Endodermal cell (in vitro differentiated cells): ENCODE results near the gene NLRP5. TPM values are rescaled to one million over a fixed set of nuclear protein-coding genes. Genes with fewer than 3 reads are reported as not detected.

Experiments used
- DNase-seq: peaks from one replicate; pipeline ENCODE4 v3.0.0-alpha.2; 2017
- H3K27ac ChIP-seq: 2 replicates; pipeline ENCODE4 v1.5.1; 2013; ENCODE audit warnings: mild to moderate bottlenecking, low read depth, low read length, moderate library complexity
- H3K27me3 ChIP-seq: 2 replicates; pipeline ENCODE4 v1.6.1; 2013; ENCODE audit warnings: mild to moderate bottlenecking, low read length, moderate library complexity; ENCODE audit not compliant: insufficient read depth, control insufficient read depth, poor library complexity, severe bottlenecking
- H3K36me3 ChIP-seq: 2 replicates; pipeline ENCODE4 v1.7.0; 2013; ENCODE audit warnings: mild to moderate bottlenecking, low read length, moderate library complexity; ENCODE audit not compliant: control insufficient read depth, insufficient read depth
- H3K4me1 ChIP-seq: one replicate; pipeline ENCODE4 v1.7.0; 2013; ENCODE audit warnings: low read length; ENCODE audit not compliant: control insufficient read depth, insufficient read depth
- H3K4me3 ChIP-seq: 2 replicates; pipeline ENCODE4 v1.5.1; 2013; ENCODE audit warnings: mild to moderate bottlenecking, low read length, moderate library complexity
- H3K9ac ChIP-seq: 2 replicates; pipeline ENCODE4 v1.6.1; 2013; ENCODE audit warnings: mild to moderate bottlenecking, low read length, moderate library complexity; ENCODE audit not compliant: poor library complexity, severe bottlenecking; ENCODE audit errors: extremely low read depth
- H3K9me3 ChIP-seq: 2 replicates; pipeline ENCODE4 v1.6.1; 2013; ENCODE audit warnings: mild to moderate bottlenecking, low read length, moderate library complexity; ENCODE audit not compliant: control insufficient read depth
- H3K27ac Mint-ChIP-seq: 2 replicates; pipeline ENCODE4 v1.8.0; 2020; ENCODE audit warnings: mixed read lengths
- H3K27me3 Mint-ChIP-seq: 2 replicates; pipeline ENCODE4 v1.8.0; 2021; ENCODE audit warnings: mild to moderate bottlenecking, mixed read lengths; ENCODE audit not compliant: insufficient read depth
- H3K36me3 Mint-ChIP-seq: 2 replicates; pipeline ENCODE4 v1.8.0; 2020; ENCODE audit warnings: low read depth, mixed read lengths
- H3K4me1 Mint-ChIP-seq: 2 replicates; pipeline ENCODE4 v1.8.0; 2020; ENCODE audit warnings: mixed read lengths
- H3K4me3 Mint-ChIP-seq: 2 replicates; pipeline ENCODE4 v1.8.0; 2020; ENCODE audit warnings: mild to moderate bottlenecking, moderate library complexity, mixed read lengths
- H3K9me3 Mint-ChIP-seq: 2 replicates; pipeline ENCODE4 v1.8.0; 2020; ENCODE audit warnings: mild to moderate bottlenecking, mixed read lengths
- WGBS, 2 experiments: methylation state at CpG; one replicate each; pipeline versions ENCODE4 v1.1.5 to v1.1.7; 2013; ENCODE audit warnings: missing lambda C conversion rate in 2 of 2, mixed read lengths in 1 of 2; ENCODE audit not compliant: insufficient coverage in 1 of 2, insufficient read length in 1 of 2; 5-methylcytosine and 5-hydroxymethylcytosine counted together
- total RNA-seq, 2 donors: library from RNA; stranded (reverse); fragmentation: NEBNext Ultra II Directional in 1 of 2; extraction: Animal tissue kit (Norgen Biotek cat#: 25700) in 1 of 2; gene quantifications; 2 replicates in 1 of 2; 3 replicates in 1 of 2; pipeline ENCODE4 v1.2.1, GENCODE V29; 2021
- TF ChIP-seq, protein P1 (sequence below): fragments of 200-600 bp; sonication (generic); conservative IDR thresholded peaks from 2 replicates; pipeline ENCODE4 v1.5.0; 2021; ENCODE audit warnings: antibody characterized with exemption, mild to moderate bottlenecking

Gene NLRP5
- total RNA-seq, 2 donors from 2014 or later: not detected

DNA sequence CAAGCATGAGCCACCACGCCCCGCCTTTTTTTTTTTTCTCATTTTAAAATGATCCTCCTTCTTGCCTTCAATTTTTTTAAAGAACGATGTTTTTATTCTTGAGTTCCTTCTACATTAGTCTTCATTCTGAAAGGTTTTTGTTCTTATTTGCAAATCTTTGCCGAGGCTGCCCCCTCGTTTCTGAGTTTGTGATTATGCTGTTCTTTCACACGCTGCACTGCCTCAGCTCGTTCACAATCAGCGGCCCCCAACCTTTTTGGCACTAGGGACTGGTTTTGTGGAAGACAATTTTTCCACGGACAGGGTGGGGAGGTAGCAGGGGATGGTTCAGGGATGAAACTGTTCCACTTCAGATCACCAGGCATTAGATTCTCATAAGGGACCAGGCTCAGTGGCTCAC lies 107.9 kb downstream of the NLRP5 start:
- H3K27ac Mint-ChIP-seq: no peak overlapping the region
- WGBS, 2 experiments: 79 to 83% methylated on average over 9 of the region's 9 CpGs
- peaks cover 18% of the 10 kb centered on the region for H3K9me3 Mint-ChIP-seq
- peaks cover 50% of the 10 kb centered on the region for H3K36me3 Mint-ChIP-seq
- no peaks in the 10 kb centered on the region for H3K27me3 Mint-ChIP-seq
- Histone ChIP-seq H3K4me1 (no peaks in the 10 kb centered on the region), H3K9ac (no peak overlapping the region), H3K27me3 (no peaks in the 10 kb centered on the region), H3K27ac (no peak overlapping the region), H3K36me3 (peaks cover 43% of the 10 kb centered on the region), H3K9me3 (peaks cover 15% of the 10 kb centered on the region), H3K4me3 (no peak overlapping the region)
- TF ChIP-seq, protein P1, sequence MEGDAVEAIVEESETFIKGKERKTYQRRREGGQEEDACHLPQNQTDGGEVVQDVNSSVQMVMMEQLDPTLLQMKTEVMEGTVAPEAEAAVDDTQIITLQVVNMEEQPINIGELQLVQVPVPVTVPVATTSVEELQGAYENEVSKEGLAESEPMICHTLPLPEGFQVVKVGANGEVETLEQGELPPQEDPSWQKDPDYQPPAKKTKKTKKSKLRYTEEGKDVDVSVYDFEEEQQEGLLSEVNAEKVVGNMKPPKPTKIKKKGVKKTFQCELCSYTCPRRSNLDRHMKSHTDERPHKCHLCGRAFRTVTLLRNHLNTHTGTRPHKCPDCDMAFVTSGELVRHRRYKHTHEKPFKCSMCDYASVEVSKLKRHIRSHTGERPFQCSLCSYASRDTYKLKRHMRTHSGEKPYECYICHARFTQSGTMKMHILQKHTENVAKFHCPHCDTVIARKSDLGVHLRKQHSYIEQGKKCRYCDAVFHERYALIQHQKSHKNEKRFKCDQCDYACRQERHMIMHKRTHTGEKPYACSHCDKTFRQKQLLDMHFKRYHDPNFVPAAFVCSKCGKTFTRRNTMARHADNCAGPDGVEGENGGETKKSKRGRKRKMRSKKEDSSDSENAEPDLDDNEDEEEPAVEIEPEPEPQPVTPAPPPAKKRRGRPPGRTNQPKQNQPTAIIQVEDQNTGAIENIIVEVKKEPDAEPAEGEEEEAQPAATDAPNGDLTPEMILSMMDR: no peak
- no peak overlapping the region for H3K4me3 Mint-ChIP-seq
- DNase-seq: no peak
- no peaks in the 10 kb centered on the region for H3K4me1 Mint-ChIP-seq

DNA sequence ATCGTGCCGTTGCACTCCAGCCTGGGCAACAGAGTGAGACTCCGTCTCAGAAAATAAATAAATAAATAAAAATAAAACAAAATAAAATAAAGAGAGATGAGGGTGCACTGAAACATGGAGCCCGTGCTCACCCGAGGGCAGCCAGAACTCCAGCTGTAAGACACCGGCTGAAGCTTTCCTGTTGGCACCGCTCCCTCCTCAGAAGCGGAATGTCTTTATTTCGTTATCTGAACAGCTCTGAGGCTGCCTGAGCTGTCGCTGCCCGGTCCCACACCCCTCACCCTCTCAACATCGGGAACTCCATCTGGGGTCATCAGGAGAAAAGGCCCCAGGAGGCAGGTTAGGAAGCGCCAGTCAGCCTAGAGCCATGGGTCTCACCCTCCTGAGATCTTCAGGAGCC lies 110.1 kb downstream of the NLRP5 start:
- Mint-ChIP-seq H3K36me3 (peaks cover 49% of the 10 kb centered on the region), H3K4me1 (no peaks in the 10 kb centered on the region), H3K4me3 (no peak overlapping the region), H3K27ac (no peak overlapping the region), H3K9me3 (peaks cover 18% of the 10 kb centered on the region), H3K27me3 (no peaks in the 10 kb centered on the region)
- TF ChIP-seq, protein P1: no peak
- WGBS, 2 experiments: 92 to 98% methylated on average over 8 to 10 of the region's 13 CpGs
- DNase-seq: no peak
- Histone ChIP-seq H3K4me3 (no peak overlapping the region), H3K27ac (no peak overlapping the region), H3K36me3 (peaks cover 33% of the 10 kb centered on the region), H3K4me1 (no peaks in the 10 kb centered on the region), H3K27me3 (no peaks in the 10 kb centered on the region), H3K9ac (no peak overlapping the region), H3K9me3 (peaks cover 15% of the 10 kb centered on the region)

DNA sequence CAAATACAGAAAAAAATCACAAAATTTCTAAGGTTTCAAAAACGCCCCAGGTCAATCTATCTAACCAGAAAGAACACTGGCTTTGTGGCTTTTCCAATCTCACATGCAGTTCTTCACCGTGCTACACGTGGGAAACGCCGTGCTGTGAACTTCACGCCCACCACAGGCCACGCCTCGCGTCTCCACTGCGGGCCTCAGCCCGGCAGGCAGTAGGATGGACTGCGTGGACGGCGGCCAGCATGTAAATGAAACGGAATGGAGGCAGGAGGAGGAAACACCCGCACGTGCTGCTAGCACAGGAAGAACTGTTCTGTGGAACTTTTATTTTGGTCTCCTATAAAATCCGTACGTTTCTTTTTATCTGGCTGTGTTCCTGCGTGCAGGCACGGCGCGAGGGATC lies 110.7 kb downstream of the NLRP5 start:
- no peak overlapping the region for H3K9ac ChIP-seq
- H3K36me3 ChIP-seq: peaks cover 37% of the 10 kb centered on the region
- H3K27ac Mint-ChIP-seq: no peak overlapping the region
- H3K4me1 Mint-ChIP-seq: no peaks in the 10 kb centered on the region
- no peak overlapping the region for H3K4me3 ChIP-seq
- no peak overlapping the region for H3K27ac ChIP-seq
- no peak overlapping the region for H3K4me3 Mint-ChIP-seq
- no peaks in the 10 kb centered on the region for H3K27me3 Mint-ChIP-seq
- TF ChIP-seq, protein P1: no peak
- no peaks in the 10 kb centered on the region for H3K4me1 ChIP-seq
- peaks cover 47% of the 10 kb centered on the region for H3K36me3 Mint-ChIP-seq
- H3K27me3 ChIP-seq: no peaks in the 10 kb centered on the region
- DNase-seq: no peak
- WGBS, 2 experiments: 95 to 96% methylated on average over 16 to 23 of the region's 23 CpGs
- peaks cover 18% of the 10 kb centered on the region for H3K9me3 Mint-ChIP-seq
- H3K9me3 ChIP-seq: peaks cover 15% of the 10 kb centered on the region
